ENCODE measurements around the gene ABHD3. TPM values are rescaled to one million over a fixed set of nuclear protein-coding genes. Genes with fewer than 3 reads are reported as not detected.

ABHD3 gene
- total RNA-seq, 2 experiments from 2014 or later, result 154 to 169 TPM

GRCh38 chr18:21701621-21702020 is 3.0 kb downstream of the ABHD3 start:
- peak overlapping the region; percentile 94 for H3K4me2 ChIP-seq (ENCODE audit: low read length)
- 0 out of 2 replicates have a peak, but pooled peaks cover 11% of the 10 kb centered on the region for H4K20me1 ChIP-seq (ENCODE audit: insufficient read depth, low read length)
- ChIA-PET CTCF (ENCODE audit: unreplicated experiment) (interaction anchor here (0.7 kb wide), 1 partner anchor 32 kb away, joined by 3 read pairs; no protein-coding TSS in a partner anchor), POLR2A (interaction anchor here (0.5 to 5.2 kb wide), 11 partner anchors 9 to 1527 kb away, joined by 3 to 50 read pairs (median 4); partner anchors contain the start of genes ESCO1, MIB1 and SNRPD1)
- peaks cover 79% of the 10 kb centered on the region for H3K36me3 ChIP-seq (ENCODE audit: insufficient read depth, low read length)
- H3K4me1 ChIP-seq (ENCODE audit: insufficient read depth, low read length, poor library complexity, severe bottlenecking), result peaks cover 38% of the 10 kb centered on the region
- peak overlapping the region; percentile 95 for H3K27ac ChIP-seq (ENCODE audit: low read depth, low read length, poor library complexity, severe bottlenecking)
- no peaks in the 10 kb centered on the region for H3K9me2 ChIP-seq (ENCODE audit: insufficient read depth, low read length)
- no peaks in the 10 kb centered on the region for H3K9me3 ChIP-seq (ENCODE audit: low read length)
- peak overlapping the region; percentile 92 for H3K4me3 ChIP-seq (ENCODE audit: low read depth, low read length, poor library complexity, severe bottlenecking)
- no peak overlapping the region for H2AFZ ChIP-seq (ENCODE audit: low read length)
- BruUV-seq (replicated peaks), result no TSS peak
- H3K79me2 ChIP-seq (ENCODE audit: insufficient read depth, low read depth, low read length), result peaks cover 70% of the 10 kb centered on the region
- peak; percentile 41 for DNase-seq (ENCODE audit: low spot score)
- intact Hi-C loops (cut with micrococcal nuclease; ENCODE audit: unreplicated experiment), result loop anchor here (2.0 to 5.0 kb wide), 2 partner anchors 17 to 99 kb away; partner anchors contain the start of gene ESCO1
- no peak for TF ChIP-seq EZH2phosphoT487 (IDR thresholded peaks at IDR 0.05; ENCODE audit: borderline replicate concordance, low read depth, low read length)
- TF ChIP-seq CTCF (conservative IDR thresholded peaks at IDR 0.05; ENCODE audit: low read length), result no peak

- Histone ChIP-seq H3K27ac (ENCODE audit: low read depth, low read length, poor library complexity, severe bottlenecking) (peak overlapping the region; percentile 95), H3K4me1 (ENCODE audit: insufficient read depth, low read length, poor library complexity, severe bottlenecking) (peaks cover 36% of the 10 kb centered on the region), H2AFZ (ENCODE audit: low read length) (no peak overlapping the region), H3K4me2 (ENCODE audit: low read length) (peak overlapping the region; percentile 94), H3K9me2 (ENCODE audit: insufficient read depth, low read length) (no peaks in the 10 kb centered on the region), H3K36me3 (ENCODE audit: insufficient read depth, low read length) (peaks cover 82% of the 10 kb centered on the region), H3K4me3 (ENCODE audit: low read depth, low read length, poor library complexity, severe bottlenecking) (peak overlapping the region; percentile 92), H3K9me3 (ENCODE audit: low read length) (no peaks in the 10 kb centered on the region), H3K79me2 (ENCODE audit: insufficient read depth, low read depth, low read length) (peaks cover 73% of the 10 kb centered on the region), H4K20me1 (ENCODE audit: insufficient read depth, low read length) (0 out of 2 replicates have a peak, but pooled peaks cover 11% of the 10 kb centered on the region)
- BruUV-seq (replicated peaks), result no TSS peak
- ChIA-PET POLR2A (interaction anchor here (0.6 to 5.2 kb wide), 14 partner anchors 8 to 1134 kb away, joined by 3 to 50 read pairs (median 4); partner anchors contain the start of genes ESCO1 and MIB1), CTCF (ENCODE audit: unreplicated experiment) (interaction anchor here (0.7 kb wide), 1 partner anchor 31 kb away, joined by 3 read pairs; no protein-coding TSS in a partner anchor)
- peak; percentile 77 for DNase-seq (ENCODE audit: low spot score)
- intact Hi-C loops (cut with micrococcal nuclease; ENCODE audit: unreplicated experiment), result loop anchor here (5.0 kb wide), 1 partner anchor 98 kb away; the partner anchor contains the start of gene ESCO1
- TF ChIP-seq CTCF (conservative IDR thresholded peaks at IDR 0.05; ENCODE audit: low read length), result no peak
- TF ChIP-seq EZH2phosphoT487 (IDR thresholded peaks at IDR 0.05; ENCODE audit: borderline replicate concordance, low read depth, low read length), result no peak
Measured at GRCh38 chr18:21700528-21701075, 4.0 kb downstream of the ABHD3 start.
